Endothelial cell of hepatic sinusoid (primary cell): ENCODE data around the gene TIGAR.

Source experiments
- in situ Hi-C: cut with HindIII; loops from 2 replicates; pipeline ENCODE4 v1.10.0; 2017; ENCODE audit warnings: low sequenced_read_pairs

Gene TIGAR

DNA sequence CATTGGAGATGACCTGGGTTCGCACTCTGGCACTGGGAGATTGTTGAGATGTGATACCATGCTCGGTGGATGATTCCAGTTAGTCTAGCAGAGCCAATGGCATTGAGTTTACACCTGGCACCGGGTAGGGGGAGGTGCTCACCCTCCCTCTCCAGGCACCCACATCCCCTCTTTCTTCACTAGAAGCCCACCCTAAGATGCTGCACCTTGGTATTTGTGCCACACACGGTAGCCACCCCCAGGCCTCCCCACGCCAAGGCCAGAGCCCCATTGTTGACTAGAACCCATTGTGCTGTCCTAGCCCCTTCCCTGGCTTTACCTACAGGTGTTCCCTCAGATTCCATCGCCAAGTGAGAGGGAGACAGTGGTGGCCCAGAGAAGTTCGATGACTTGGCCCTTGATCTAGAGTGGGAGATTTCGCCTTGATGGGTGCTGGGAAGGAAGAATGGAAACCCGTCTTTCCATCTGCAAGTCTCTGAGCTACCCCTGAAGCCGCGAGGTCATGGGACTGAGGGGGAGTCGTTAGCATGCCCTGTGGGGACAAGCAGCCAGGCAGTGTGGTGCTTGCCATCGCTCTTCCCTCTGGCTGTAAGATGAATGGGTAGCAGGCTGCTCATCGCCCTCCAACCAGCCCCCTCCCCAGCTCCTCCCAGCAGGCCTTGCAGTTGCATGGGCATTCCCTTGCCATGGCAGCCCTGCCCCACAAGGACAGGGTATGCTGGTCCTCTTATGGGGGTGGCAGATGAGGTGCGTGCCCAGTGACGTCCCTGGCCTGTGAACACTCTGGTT lies 38.7 kb upstream of the TIGAR start:
- in situ Hi-C loops = no loop called here

DNA sequence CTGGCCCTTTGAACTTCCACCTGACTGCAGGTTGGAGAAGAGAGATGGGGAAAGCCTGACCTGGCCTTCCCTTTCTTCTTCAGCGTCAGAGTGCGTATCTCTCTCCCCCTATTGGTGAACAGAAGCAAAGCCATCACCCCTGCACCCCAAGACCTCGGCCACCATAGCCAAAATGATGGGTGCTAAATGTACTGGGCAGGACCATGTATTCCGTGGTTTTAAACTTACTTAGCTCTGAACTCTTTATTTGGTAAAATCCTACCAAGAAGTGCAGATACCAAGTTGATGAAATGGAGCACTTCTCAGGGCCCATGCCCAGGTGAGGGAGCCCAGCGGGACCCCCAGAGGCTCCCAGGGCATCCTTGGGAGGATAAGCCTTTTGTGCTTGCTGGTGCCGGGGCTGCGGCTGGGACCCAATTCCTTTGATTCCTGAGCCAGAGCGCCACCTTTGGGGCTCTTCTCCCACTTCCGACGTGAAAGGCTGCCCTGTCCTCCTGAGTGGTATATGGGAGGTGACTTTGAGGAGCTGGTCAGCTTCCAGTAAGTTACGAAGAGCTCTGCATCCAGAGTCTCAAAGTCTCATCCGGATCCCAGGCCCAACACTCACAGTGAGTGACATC lies 38.0 kb upstream of the TIGAR start:
- in situ Hi-C loops = no loop called here

GRCh38 chr12:4283512-4284255 lies 37.3 kb upstream of the TIGAR start:
- in situ Hi-C loops = no loop called here

DNA sequence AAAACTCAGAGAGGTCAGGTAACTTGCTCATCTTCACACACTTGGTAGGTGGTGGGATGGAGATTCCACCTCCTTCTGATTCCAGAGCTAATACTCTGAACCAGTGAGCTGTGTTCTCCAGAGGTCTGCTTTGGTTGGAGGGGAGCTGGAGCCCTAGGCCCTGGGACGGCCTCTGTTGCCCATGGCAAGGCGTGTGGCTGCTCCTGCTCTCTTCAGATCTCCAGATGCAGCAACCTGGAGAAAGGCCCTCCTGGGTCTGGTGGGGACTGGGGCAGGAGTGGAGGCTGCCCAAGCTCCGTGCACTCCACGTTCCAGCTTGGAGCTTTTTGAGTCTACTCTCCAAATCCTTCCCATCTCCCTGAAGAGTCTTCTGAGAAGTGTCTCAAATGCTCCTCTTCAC lies 36.7 kb upstream of the TIGAR start:
- in situ Hi-C loops = no loop called here

- in situ Hi-C loops = no loop called here
Observed at GRCh38 chr12:4285070-4285469, 35.9 kb upstream of the TIGAR start.

- in situ Hi-C loops = no loop called here
Observed at GRCh38 chr12:4286228-4286627, 34.8 kb upstream of the TIGAR start.

GRCh38 chr12:4286771-4287317 lies 34.2 kb upstream of the TIGAR start:
- in situ Hi-C loops = no loop called here

DNA sequence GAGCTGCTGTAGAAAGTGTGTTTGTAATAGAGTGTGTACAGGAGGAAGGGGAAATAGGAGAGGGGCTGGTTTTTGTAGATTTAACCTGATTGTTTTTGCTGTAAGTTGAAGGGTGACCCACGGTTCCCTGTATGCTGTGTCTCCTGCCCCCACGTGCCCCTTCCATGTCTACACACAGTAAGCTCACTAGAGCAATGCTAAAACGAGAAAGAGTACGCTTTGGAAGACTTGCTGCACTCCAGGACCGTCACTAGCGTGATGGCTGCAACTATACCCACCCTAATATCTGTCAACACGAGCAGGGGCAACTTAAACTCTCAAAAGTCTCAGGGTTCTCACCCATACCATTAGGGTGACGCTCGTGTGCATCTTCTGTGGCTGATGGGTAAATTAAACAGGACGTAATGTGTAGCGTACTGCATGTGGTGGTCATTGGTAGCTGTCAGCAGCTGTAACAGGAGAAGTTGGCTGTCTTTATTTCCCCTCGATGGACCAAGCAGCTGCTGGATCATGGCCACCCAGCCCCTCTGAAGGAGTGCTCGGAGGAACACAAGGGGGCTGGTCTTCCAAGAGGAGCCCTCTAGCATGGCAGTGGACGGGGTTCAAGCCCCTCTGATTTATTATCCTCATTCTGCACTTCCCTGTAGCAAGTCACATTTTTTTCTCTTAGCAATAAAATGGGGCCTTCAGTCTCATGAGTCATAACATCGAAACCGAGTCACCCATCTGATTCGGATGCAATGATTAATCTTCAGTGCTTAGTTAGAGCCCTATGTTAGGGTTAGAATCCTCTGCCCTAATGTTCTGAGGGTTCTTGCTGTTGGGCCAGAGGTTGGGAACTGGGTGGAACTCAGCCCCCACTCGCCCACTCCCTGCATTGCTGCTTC lies 33.4 kb upstream of the TIGAR start:
- in situ Hi-C loops = no loop called here

DNA sequence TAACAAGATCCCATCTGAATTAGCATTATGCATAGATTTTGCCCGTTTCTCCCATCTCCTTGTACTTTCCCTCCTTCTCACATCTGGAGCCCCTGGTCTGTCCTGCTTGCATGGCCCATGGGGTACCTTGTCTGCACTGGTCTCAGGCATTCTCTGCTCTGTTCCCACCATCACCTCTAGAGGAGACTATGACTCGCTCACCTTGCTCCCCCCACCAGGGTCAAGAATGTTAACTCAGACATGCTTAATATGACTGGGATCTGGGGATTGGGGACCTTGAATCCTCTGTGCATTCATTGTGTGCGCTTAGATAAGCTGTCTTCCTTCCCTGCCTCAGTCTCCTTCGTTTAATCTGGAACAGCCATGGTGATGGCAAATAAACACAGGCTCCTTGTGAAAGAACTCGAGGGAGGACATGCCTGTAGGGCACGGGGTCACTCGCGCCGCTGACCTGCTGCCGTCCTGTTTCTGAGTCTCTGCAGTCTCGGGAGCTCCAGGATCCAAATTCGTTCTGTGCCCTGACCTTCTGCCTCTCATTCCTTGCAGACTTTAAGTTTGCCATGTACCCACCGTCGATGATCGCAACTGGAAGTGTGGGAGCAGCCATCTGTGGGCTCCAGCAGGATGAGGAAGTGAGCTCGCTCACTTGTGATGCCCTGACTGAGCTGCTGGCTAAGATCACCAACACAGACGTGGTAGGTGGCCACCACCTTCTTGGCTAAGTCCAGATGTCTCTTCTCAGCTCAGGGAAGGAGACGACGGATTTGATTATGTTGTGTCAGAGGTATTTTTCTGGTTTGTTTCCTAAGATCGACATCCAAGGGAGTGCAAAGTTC lies 32.5 kb upstream of the TIGAR start:
- in situ Hi-C loops = no loop called here

GRCh38 chr12:4289231-4289878 lies 31.7 kb upstream of the TIGAR start:
- in situ Hi-C loops = no loop called here

DNA sequence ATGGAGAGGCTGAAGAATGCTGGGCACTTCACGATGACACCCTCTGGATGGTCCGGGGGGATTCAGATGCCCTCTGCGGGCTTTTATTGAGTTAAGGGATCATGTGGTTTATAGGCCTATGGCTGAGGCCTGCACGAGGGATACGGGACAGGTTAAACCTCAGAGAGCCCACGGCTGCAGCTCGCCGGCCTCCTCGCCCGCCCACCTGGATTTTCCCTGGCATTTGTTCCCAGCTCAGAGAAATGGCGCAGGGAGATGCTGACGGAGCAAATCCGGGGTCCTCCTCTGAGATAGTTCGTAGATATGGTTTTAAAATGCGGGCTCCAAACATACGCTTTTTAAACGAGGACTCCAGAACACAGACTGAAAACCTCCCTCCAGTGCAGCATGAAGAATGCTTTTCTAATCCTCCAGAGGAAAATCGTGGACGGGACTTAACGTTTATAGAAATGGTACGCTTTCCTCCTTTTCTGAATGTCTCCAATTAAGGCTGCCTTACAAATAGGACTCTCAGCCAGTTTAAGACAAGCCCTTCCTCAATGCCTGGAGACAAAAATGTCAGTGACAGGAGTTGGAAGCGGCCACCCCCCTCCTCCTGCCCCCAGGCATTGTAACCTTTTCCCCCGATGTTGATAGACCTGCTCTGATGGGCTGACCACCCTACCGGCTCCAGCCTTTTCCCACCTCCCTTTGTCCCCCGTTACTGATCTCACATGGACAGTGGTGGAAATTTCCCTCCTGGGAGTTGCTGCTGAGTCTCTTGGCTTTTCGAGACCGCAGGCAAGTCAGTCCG lies 30.8 kb upstream of the TIGAR start:
- in situ Hi-C loops = no loop called here

DNA sequence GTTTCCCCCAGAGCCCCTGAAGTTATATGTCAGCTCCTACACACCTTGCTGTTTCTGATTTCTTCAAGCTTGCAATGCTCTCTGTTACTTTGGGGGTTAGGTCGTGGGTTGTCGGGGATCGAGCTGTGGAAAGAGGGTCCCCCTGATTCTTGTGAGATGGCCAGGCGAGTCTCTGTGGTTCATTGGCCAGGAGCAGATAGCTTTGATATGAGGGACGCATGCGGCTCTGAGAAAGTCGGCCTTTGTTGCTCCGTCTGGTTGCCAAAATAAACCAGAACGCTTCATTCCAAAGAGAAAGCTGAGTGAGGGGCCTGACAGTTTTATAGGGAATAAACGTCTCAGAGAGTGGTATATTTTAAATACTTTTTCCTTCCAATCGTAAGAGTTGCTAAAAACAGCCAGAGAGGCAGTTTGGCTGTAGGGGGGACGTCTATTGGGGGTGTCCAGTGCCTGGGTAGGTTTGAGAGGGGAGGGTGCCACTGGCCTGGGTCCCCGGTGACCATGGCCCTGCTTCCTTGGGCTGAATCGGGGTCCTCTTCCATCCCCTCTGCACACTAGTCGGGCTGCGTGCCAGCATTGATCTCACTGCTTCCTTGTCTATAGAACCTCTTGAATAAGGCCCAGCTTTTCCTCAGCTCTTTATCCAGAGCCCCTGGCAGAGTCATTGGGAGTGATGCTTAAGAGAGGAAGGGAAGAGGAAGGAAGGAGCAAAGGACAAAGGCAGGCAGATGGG lies 28.5 kb upstream of the TIGAR start:
- in situ Hi-C loops = no loop called here

- in situ Hi-C loops = no loop called here
Observed at GRCh38 chr12:4293299-4293965, 27.6 kb upstream of the TIGAR start.

DNA sequence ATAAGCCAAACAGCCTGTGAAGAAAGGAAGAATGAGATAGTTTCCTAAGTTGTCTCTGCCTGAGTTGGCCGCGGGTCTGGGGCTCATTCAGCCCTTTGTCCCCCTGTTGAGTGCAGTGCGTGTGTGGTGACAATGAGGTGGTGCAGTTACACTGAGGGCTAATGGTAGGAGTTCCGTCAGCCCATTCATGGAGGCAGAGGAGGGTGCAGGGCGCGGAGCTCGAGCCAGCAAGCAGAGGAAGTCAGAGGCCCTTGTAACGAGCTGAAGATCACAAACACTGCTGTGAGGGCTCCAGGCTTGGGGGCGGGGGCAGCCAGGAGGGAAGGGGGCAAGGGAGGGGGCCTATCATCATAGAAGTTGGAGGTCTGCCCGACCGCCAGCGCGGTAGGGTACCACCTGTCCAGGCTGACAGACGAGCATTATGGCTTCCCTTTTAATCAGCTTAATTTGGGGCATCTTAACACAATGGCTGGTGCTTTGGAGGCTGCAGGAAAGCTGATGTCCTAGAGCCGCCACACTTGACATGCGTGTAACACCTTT lies 27.0 kb upstream of the TIGAR start:
- in situ Hi-C loops = no loop called here

DNA sequence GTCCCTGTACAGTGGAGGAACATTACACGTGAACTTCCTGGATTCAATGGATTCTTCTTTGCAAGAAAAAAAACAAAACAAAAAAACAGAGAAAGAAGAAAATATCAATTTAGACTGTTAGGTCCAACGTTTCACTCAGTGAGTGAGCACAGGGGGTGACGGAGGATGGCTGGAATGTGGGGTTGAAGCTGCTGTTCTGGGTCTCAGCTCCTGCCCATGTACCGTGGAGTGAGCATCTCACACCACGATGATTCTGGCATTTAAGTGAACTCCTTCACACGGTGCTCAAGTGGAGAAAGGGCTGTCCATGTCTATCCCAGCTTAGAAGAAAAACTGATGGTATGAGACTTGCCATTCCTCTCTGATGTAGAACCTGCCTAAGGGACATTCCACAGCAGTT lies 24.3 kb upstream of the TIGAR start:
- in situ Hi-C loops = no loop called here

DNA sequence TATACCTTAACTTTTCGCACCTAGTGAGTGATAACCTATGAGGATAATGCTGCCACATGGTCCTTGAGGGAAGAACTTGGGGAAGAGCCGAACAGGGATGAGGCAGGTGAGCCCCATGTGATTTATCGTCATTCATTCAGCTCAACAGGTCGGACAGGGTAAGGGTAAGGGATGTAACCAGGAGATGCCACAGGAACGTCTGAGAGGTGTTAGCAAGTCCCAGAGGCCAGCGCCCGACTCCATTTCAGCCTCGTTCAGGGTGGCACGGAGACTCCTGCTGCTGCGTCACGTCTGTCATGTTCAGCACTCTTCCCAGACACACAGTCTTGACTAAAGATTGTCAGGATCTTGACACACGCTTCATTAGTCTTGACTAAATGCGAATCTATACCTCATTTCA lies 23.4 kb upstream of the TIGAR start:
- in situ Hi-C loops = no loop called here

- in situ Hi-C loops = no loop called here
Observed at GRCh38 chr12:4300883-4301282, 20.1 kb upstream of the TIGAR start.
